Skeletal muscle satellite cell (primary cell): ENCODE data around the gene PMF1.

Experiments
- H3K27me3 ChIP-seq: 2 replicates; pipeline ENCODE4 v1.7.0; 2013; ENCODE audit warnings: low read length; ENCODE audit not compliant: control insufficient read depth, insufficient read depth
- H3K36me3 ChIP-seq: 2 replicates; pipeline ENCODE4 v1.7.0; 2013; ENCODE audit warnings: mild to moderate bottlenecking, control low read depth, low read length; ENCODE audit not compliant: insufficient read depth
- H3K4me1 ChIP-seq: 2 replicates; pipeline ENCODE4 v1.7.0; 2013; ENCODE audit warnings: low read length; ENCODE audit not compliant: control insufficient read depth, insufficient read depth
- H3K4me2 ChIP-seq: 2 replicates; pipeline ENCODE4 v1.7.0; 2013; ENCODE audit warnings: mild to moderate bottlenecking, low read length
- H3K4me3 ChIP-seq: 2 replicates; pipeline ENCODE4 v1.7.0; 2013; ENCODE audit warnings: low read length
- H3K9ac ChIP-seq: 2 replicates; pipeline ENCODE4 v1.7.0; 2013; ENCODE audit warnings: mild to moderate bottlenecking, low read depth, low read length, moderate library complexity
- H3K9me3 ChIP-seq: replicated peaks from 2 replicates; pipeline ENCODE4 v1.7.0; 2013; ENCODE audit warnings: mild to moderate bottlenecking, control low read depth, low read length

The PMF1 gene

DNA sequence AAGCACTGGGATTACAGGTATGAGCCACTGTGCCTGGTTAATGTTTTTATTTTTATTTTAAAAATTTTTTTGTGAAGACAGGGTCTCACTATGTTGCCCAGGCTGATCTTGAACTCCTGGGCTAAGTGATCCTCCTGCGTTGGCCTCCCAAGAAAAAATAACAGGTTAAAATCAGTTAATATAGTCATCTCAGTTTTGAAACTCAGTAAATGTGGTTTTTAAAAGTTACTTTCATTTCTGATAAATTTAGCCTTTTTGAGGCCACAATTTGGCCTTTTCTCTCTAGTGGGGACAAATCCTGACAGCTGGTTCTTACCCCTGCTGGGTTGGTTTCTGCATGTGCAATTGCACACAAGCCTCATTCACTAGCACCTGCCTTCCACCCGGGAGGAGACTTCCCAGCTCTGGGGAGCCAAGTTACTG is 13.3 kb downstream of the PMF1 start:
- no peaks in the 10 kb centered on the region for H3K9me3 ChIP-seq

DNA sequence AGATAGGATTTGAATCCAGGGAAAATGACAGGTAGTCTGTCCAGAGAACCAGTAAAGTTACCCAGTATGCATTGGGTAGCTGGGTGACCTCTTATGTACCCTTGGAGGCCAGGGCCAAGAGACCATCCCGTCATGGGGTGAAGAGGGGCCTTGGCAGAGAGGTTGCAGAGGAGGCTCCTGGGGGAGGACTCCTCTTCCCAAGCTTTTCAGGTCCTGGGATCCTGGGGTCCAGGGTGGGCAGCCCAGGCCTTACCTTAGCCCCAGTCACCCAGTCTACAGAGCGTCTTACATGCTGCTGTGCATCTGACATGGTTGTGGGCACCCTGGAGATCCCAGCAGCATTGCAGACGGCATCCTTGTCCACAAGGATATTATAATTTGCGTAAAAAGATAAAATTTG is 14.0 kb downstream of the PMF1 start:
- H3K36me3 ChIP-seq = peaks cover 16% of the 10 kb centered on the region
- H3K9ac ChIP-seq = no peak overlapping the region
- H3K4me3 ChIP-seq = no peak overlapping the region
- no peaks in the 10 kb centered on the region for H3K27me3 ChIP-seq
- H3K4me2 ChIP-seq = no peak overlapping the region
- peaks cover 8% of the 10 kb centered on the region for H3K4me1 ChIP-seq
- H3K9me3 ChIP-seq = no peaks in the 10 kb centered on the region

More for the DNA sequence above, 13.3 kb downstream of the PMF1 start:
- H3K4me2 ChIP-seq = no peak overlapping the region
- H3K9ac ChIP-seq = no peak overlapping the region
- no peak overlapping the region for H3K4me3 ChIP-seq
- H3K36me3 ChIP-seq = peaks cover 21% of the 10 kb centered on the region
- no peaks in the 10 kb centered on the region for H3K27me3 ChIP-seq
- H3K4me1 ChIP-seq = peaks cover 8% of the 10 kb centered on the region

DNA sequence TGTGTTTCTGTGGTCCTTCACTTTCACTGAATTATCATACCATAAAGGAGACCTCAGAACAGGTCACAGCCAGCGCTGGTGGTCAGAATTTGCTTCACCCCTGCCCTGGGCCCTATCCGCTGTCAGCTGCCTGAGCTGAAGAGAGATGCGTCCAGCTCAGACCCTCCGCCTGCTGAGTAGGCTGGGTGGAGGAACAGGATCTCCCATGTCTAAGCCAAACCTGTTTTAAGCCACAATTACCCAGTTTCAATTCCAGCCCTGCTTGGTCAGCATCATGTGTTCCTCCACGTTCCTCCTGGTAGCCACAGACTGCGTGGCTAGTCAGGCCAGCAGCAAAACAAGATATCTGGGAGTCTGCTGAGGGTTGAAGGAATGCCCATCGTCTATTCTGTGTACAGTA is 15.7 kb downstream of the PMF1 start:
- no peak overlapping the region for H3K4me2 ChIP-seq

DNA sequence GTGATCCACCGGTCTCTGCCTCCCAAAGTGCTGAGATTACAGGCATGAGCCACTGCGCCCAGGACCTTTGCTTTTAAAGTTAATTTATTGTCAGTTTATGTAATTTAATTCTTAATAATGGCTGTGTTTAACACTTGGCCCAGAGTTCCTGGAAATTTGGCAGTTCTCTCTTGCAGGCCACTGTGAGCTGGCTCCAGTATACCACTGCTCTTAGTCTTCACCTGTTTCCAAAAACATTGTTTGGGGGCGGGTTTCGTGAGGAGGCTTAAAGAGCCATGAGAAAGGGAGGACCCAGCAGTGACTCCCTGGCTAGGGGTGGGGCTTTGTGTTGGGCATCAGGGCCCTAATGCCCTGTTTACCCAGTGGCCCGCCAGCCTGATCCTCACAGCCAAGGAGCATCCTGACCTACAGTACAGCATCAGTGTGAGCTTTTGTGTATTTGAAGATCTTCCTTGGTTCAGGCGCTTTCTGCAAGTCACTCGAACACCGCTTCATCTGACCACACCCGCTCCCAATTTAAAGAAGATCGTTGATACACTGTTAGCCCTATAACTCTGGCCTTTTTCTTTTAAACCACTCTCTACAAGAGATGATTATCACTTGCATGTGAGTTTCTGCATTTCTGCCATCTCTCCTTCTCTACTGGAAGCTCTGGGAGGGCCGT is 17.1 kb downstream of the PMF1 start:
- Histone ChIP-seq H3K9ac (no peak overlapping the region), H3K4me3 (no peak overlapping the region), H3K36me3 (peaks cover 6% of the 10 kb centered on the region), H3K4me2 (no peak overlapping the region), H3K9me3 (no peaks in the 10 kb centered on the region), H3K4me1 (peaks cover 18% of the 10 kb centered on the region), H3K27me3 (no peaks in the 10 kb centered on the region)

More for the DNA sequence above, 15.7 kb downstream of the PMF1 start:
- no peak overlapping the region for H3K9ac ChIP-seq
- H3K4me1 ChIP-seq = peaks cover 12% of the 10 kb centered on the region
- H3K9me3 ChIP-seq = no peaks in the 10 kb centered on the region
- H3K4me3 ChIP-seq = no peak overlapping the region
- H3K27me3 ChIP-seq = no peaks in the 10 kb centered on the region
- H3K36me3 ChIP-seq = peaks cover 8% of the 10 kb centered on the region

DNA sequence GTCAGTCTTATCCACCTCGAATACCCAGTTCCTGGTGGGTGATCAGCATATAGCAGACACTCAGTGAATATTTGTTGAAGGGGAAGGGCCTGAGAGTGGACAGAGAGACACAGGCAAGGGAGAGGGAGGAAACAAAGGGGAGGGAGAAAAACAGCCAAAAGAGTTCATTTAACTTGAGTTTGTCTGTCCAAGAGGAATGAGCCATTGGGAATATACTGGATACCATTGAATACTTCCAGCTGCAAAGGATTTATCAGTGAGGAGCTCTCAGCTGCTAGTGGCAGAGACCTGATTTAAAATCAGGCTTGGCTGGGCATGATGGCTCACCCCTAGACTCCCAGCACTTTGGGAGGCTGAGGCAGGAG is 17.6 kb downstream of the PMF1 start:
- H3K36me3 ChIP-seq = peaks cover 6% of the 10 kb centered on the region
- H3K27me3 ChIP-seq = no peaks in the 10 kb centered on the region
- peaks cover 18% of the 10 kb centered on the region for H3K4me1 ChIP-seq

GRCh38 chr1:156232201-156232894 is 19.5 kb downstream of the PMF1 start:
- Histone ChIP-seq H3K9ac (no peak overlapping the region), H3K27me3 (no peaks in the 10 kb centered on the region), H3K9me3 (no peaks in the 10 kb centered on the region), H3K4me3 (no peak overlapping the region), H3K36me3 (peaks cover 14% of the 10 kb centered on the region), H3K4me2 (no peak overlapping the region), H3K4me1 (peaks cover 18% of the 10 kb centered on the region)

More for the DNA sequence above, 17.6 kb downstream of the PMF1 start:
- no peak overlapping the region for H3K4me2 ChIP-seq
- H3K9ac ChIP-seq = no peak overlapping the region
- H3K4me3 ChIP-seq = no peak overlapping the region
- no peaks in the 10 kb centered on the region for H3K9me3 ChIP-seq

- Histone ChIP-seq H3K9me3 (no peaks in the 10 kb centered on the region), H3K4me1 (peaks cover 18% of the 10 kb centered on the region), H3K27me3 (no peaks in the 10 kb centered on the region), H3K9ac (peak overlapping the region; percentile 62), H3K4me2 (peak overlapping the region; percentile 68), H3K36me3 (peaks cover 19% of the 10 kb centered on the region), H3K4me3 (no peak overlapping the region)
Measured at GRCh38 chr1:156233426-156234127, 20.8 kb downstream of the PMF1 start.

- H3K9me3 ChIP-seq = no peaks in the 10 kb centered on the region
- H3K4me3 ChIP-seq = no peak overlapping the region
- H3K27me3 ChIP-seq = no peaks in the 10 kb centered on the region
- H3K4me1 ChIP-seq = peaks cover 23% of the 10 kb centered on the region
- H3K36me3 ChIP-seq = peaks cover 31% of the 10 kb centered on the region
- no peak overlapping the region for H3K4me2 ChIP-seq
- no peak overlapping the region for H3K9ac ChIP-seq
Measured at GRCh38 chr1:156236164-156236563, 23.4 kb downstream of the PMF1 start.

DNA sequence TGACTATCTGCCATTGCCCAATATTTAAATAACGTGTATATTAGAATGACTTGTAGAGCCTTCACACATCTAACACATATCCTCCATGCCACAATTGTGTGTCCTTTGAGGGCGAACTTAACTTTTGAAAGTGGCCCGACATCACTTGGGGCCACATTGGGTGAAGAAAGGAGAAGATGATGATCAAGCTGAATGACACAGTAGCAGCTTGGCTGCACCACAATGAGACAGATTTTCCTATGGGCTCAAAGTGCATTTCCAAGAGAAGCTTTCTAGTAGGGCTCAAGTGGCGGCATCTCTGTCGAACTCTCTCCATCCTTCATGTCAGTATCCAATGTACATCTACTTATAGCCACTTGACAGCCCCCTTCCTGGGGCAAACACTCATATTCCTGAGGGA is 25.4 kb downstream of the PMF1 start:
- Histone ChIP-seq H3K9me3 (no peaks in the 10 kb centered on the region), H3K4me1 (peaks cover 25% of the 10 kb centered on the region), H3K4me2 (no peak overlapping the region), H3K9ac (no peak overlapping the region), H3K4me3 (no peak overlapping the region), H3K27me3 (no peaks in the 10 kb centered on the region), H3K36me3 (peaks cover 31% of the 10 kb centered on the region)

DNA sequence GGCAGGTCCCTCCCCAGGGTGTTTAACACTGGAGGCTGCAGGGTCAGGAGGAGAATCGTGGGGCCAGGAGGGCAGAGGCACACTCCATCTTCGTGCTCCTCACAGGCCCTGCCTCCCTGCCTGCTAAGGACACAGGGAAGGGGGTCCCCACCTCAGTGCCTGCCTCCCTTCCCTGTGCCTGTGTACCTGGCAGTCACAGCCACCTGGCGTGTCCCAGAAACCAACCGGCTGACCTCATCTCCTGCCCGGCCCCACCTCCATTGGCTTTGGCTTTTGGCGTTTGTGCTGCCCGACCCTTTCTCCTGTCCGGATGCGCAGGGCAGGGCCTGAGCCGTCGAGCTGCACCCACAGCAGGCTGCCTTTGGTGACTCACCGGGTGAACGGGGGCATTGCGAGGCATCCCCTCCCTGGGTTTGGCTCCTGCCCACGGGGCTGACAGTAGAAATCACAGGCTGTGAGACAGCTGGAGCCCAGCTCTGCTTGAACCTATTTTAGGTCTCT is 28.6 kb downstream of the PMF1 start:
- H3K27me3 ChIP-seq = peaks cover 13% of the 10 kb centered on the region
- peak overlapping the region; percentile 55 for H3K4me2 ChIP-seq
- no peak overlapping the region for H3K9ac ChIP-seq
- H3K9me3 ChIP-seq = no peaks in the 10 kb centered on the region
- peak overlapping the region; percentile 5 for H3K4me3 ChIP-seq
- peaks cover 21% of the 10 kb centered on the region for H3K36me3 ChIP-seq
- H3K4me1 ChIP-seq = peaks cover 24% of the 10 kb centered on the region

DNA sequence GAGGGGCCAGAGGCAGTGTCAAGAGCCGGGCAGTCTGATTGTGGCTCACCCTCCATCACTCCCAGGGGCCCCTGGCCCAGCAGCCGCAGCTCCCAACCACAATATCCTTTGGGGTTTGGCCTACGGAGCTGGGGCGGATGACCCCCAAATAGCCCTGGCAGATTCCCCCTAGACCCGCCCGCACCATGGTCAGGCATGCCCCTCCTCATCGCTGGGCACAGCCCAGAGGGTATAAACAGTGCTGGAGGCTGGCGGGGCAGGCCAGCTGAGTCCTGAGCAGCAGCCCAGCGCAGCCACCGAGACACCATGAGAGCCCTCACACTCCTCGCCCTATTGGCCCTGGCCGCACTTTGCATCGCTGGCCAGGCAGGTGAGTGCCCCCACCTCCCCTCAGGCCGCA is 29.1 kb downstream of the PMF1 start, which contains the start of gene BGLAP:
Gene BGLAP (plus strand): TSS at position 259 of the 400 bp plus-strand sequence. CDS start 48 bp downstream, at position 307.
- Histone ChIP-seq H3K27me3 (peaks cover 18% of the 10 kb centered on the region), H3K9ac (peak within 1 kb of the TSS; percentile 13), H3K4me1 (peaks cover 24% of the 10 kb centered on the region), H3K4me2 (peak within 1 kb of the TSS; percentile 55), H3K4me3 (peak within 1 kb of the TSS; percentile 5), H3K9me3 (no peaks in the 10 kb centered on the region), H3K36me3 (peaks cover 21% of the 10 kb centered on the region)
